Superior temporal gyrus (tissue), 1 donor: ENCODE data around the gene FRMD4A.
"Not testable (repeated sequence)": the region's sequence is repeated elsewhere in the genome, so short reads cannot be mapped to it uniquely, and the experiment has no call there.

Experiments used
- DNase-seq: peaks from one replicate; pipeline ENCODE4 v3.0.0-alpha.2; 2016; ENCODE audit errors: extremely low spot score

FRMD4A gene

GRCh38 chr10:14056610-14057332, 274.0 kb downstream of the FRMD4A start:
- no peak for DNase-seq

- no peak for DNase-seq
Measured at GRCh38 chr10:14052931-14053330, 277.8 kb downstream of the FRMD4A start.

GRCh38 chr10:14050598-14050997, 280.1 kb downstream of the FRMD4A start:
- DNase-seq: no peak

GRCh38 chr10:14048930-14049613, 281.7 kb downstream of the FRMD4A start:
- DNase-seq: no peak

GRCh38 chr10:14047431-14047830, 283.3 kb downstream of the FRMD4A start:
- DNase-seq: no peak

GRCh38 chr10:14042051-14042450, 288.7 kb downstream of the FRMD4A start:
- DNase-seq: not testable (repeated sequence)

- peak; percentile 29 for DNase-seq
Measured at GRCh38 chr10:14040787-14041631, 289.7 kb downstream of the FRMD4A start.

- DNase-seq: no peak
Measured at GRCh38 chr10:14039968-14040668, 290.6 kb downstream of the FRMD4A start.

GRCh38 chr10:14036233-14036632, 294.5 kb downstream of the FRMD4A start:
- DNase-seq: no peak

- DNase-seq: no peak
Measured at GRCh38 chr10:14035506-14035905, 295.2 kb downstream of the FRMD4A start.

GRCh38 chr10:14032406-14032998, 298.2 kb downstream of the FRMD4A start:
- DNase-seq: no peak

GRCh38 chr10:14026325-14026724, 304.4 kb downstream of the FRMD4A start:
- DNase-seq: no peak

- no peak for DNase-seq
Measured at GRCh38 chr10:14025283-14026189, 305.2 kb downstream of the FRMD4A start.

GRCh38 chr10:14024329-14025202, 306.2 kb downstream of the FRMD4A start:
- peak; percentile 47 for DNase-seq

- DNase-seq: no peak
Measured at GRCh38 chr10:14023673-14024328, 306.9 kb downstream of the FRMD4A start.

- DNase-seq: no peak
Measured at GRCh38 chr10:14022954-14023672, 307.6 kb downstream of the FRMD4A start.

GRCh38 chr10:14022052-14022451, 308.7 kb downstream of the FRMD4A start:
- no peak for DNase-seq

- no peak for DNase-seq
Measured at GRCh38 chr10:14020037-14020664, 310.6 kb downstream of the FRMD4A start.
